GM21367 (cell line): ENCODE measurements around the gene SKI.
"Not testable (repeated sequence)": the region's sequence is repeated elsewhere in the genome, so short reads cannot be mapped to it uniquely, and the experiment has no call there.

ENCODE experiments used
- ATAC-seq: cut with Tn5 transposase; IDR thresholded peaks from one replicate; pipeline ENCODE4 v1.9.1; 2021; ENCODE audit not compliant: unreplicated experiment

SKI gene

GRCh38 chr1:2318314-2319278 lies 90.5 kb downstream of the SKI start:
- no peak for ATAC-seq

GRCh38 chr1:2319291-2319690 lies 91.2 kb downstream of the SKI start:
- ATAC-seq: no peak

- ATAC-seq: no peak
These were observed 91.9 kb downstream of the SKI start for GRCh38 chr1:2320006-2320405.

GRCh38 chr1:2320760-2321667 lies 92.9 kb downstream of the SKI start:
- no peak for ATAC-seq

- ATAC-seq: no peak
These were observed 94.0 kb downstream of the SKI start for GRCh38 chr1:2322065-2322571.

GRCh38 chr1:2322581-2323211 lies 94.6 kb downstream of the SKI start:
- no peak for ATAC-seq

- ATAC-seq: no peak
These were observed 95.4 kb downstream of the SKI start for GRCh38 chr1:2323451-2323974.

GRCh38 chr1:2324553-2325366 lies 96.6 kb downstream of the SKI start:
- no peak for ATAC-seq

- no peak for ATAC-seq
These were observed 98.4 kb downstream of the SKI start for GRCh38 chr1:2326524-2326923.

- not testable (repeated sequence) for ATAC-seq
These were observed 99.0 kb downstream of the SKI start for GRCh38 chr1:2327162-2327561.

GRCh38 chr1:2327841-2328240 lies 99.7 kb downstream of the SKI start:
- ATAC-seq: no peak

GRCh38 chr1:2328676-2329455 lies 100.7 kb downstream of the SKI start:
- no peak for ATAC-seq

- no peak for ATAC-seq
These were observed 101.9 kb downstream of the SKI start for GRCh38 chr1:2330035-2330434.

- ATAC-seq: no peak
These were observed 102.5 kb downstream of the SKI start for GRCh38 chr1:2330519-2331199.

GRCh38 chr1:2331200-2331544 lies 103.1 kb downstream of the SKI start:
- no peak for ATAC-seq

GRCh38 chr1:2331580-2331979 lies 103.5 kb downstream of the SKI start:
- ATAC-seq: not testable (repeated sequence)

GRCh38 chr1:2334366-2334765 lies 106.2 kb downstream of the SKI start:
- no peak for ATAC-seq

- no peak for ATAC-seq
These were observed 106.9 kb downstream of the SKI start for GRCh38 chr1:2334883-2335534.
